ENCODE data around the gene DEFB108B. TPM values are rescaled to one million over a fixed set of nuclear protein-coding genes. Genes with fewer than 3 reads are reported as not detected.
"Not testable (repeated sequence)": the region's sequence is repeated elsewhere in the genome, so short reads cannot be mapped to it uniquely, and the experiment has no call there.

Gene DEFB108B
- total and polyA plus RNA-seq, 5 donors = not detected

- H3K27me3 ChIP-seq (ENCODE audit: control insufficient read depth, insufficient read depth); ATAC-seq; intact Hi-C loops (cut with DNase I); H3K9me3 ChIP-seq (ENCODE audit: control insufficient read depth, low read length); H3K27ac ChIP-seq (ENCODE audit: low read length); H3K4me1 ChIP-seq (ENCODE audit: control insufficient read depth, insufficient read depth, low read length); DNase-seq; H3K4me3 ChIP-seq (ENCODE audit: low read length): not testable (repeated sequence)
- WGBS = 63% methylated on average over 2 of the region's 2 CpGs
These were observed 43.3 kb downstream of the DEFB108B start for GRCh38 chr11:71876262-71876661.

GRCh38 chr11:71878059-71878458, 45.1 kb downstream of the DEFB108B start, which contains the start of gene DEFB131B:
Gene DEFB131B, plus strand, starts transcription at chr11:71878453. Its CDS starts 0 bp downstream, at chr11:71878453.
- H3K9me3 ChIP-seq (ENCODE audit: control insufficient read depth, low read length); H3K4me3 ChIP-seq (ENCODE audit: low read length); ATAC-seq; H3K27me3 ChIP-seq (ENCODE audit: control insufficient read depth, insufficient read depth); H3K4me1 ChIP-seq (ENCODE audit: control insufficient read depth, insufficient read depth, low read length); H3K27ac ChIP-seq (ENCODE audit: low read length); DNase-seq; intact Hi-C loops (cut with DNase I): not testable (repeated sequence)
- 93% methylated on average over 1 of the region's 1 CpG for WGBS

- DNase-seq; intact Hi-C loops (cut with DNase I); H3K27me3 ChIP-seq (ENCODE audit: control insufficient read depth, insufficient read depth); H3K27ac ChIP-seq (ENCODE audit: low read length); H3K9me3 ChIP-seq (ENCODE audit: control insufficient read depth, low read length); H3K4me3 ChIP-seq (ENCODE audit: low read length); ATAC-seq; H3K4me1 ChIP-seq (ENCODE audit: control insufficient read depth, insufficient read depth, low read length): not testable (repeated sequence)
- 98% methylated on average over 12 of the region's 12 CpGs for WGBS
These were observed 52.8 kb downstream of the DEFB108B start for GRCh38 chr11:71885806-71886205.

Other genes starting within 250 kb of the DEFB108B start
- not detected for gene DEFB131B, start 45.3 kb downstream of the DEFB108B start, total RNA-seq
- gene DEFB131B, start 45.3 kb downstream of the DEFB108B start, polyA plus RNA-seq = not detected
- 1 to 10 TPM; 4.6 to 6.0 (median 5.0) TPM for gene XNDC1N, start 95.4 kb downstream of the DEFB108B start, total RNA-seq
- gene XNDC1N, start 95.4 kb downstream of the DEFB108B start, polyA plus RNA-seq = 3.1 TPM
- 10 to 100 TPM; 21.8 to 26.8 (median 23.0) TPM for gene RNF121, start 95.8 kb downstream of the DEFB108B start, total RNA-seq
- gene RNF121, start 95.8 kb downstream of the DEFB108B start, polyA plus RNA-seq = 12.2 TPM
- gene IL18BP, start 165.7 kb downstream of the DEFB108B start, total RNA-seq = 1 to 10 TPM; 2.7 to 5.3 (median 4.1) TPM
- 3.3 TPM for gene IL18BP, start 165.7 kb downstream of the DEFB108B start, polyA plus RNA-seq
- gene NUMA1, start 247.3 kb downstream of the DEFB108B start, total RNA-seq = 100 to 1,000 TPM in 3 of 4 donors, 10 to 100 TPM in 1; 75.8 to 125 (median 102) TPM
- gene NUMA1, start 247.3 kb downstream of the DEFB108B start, polyA plus RNA-seq = 104 TPM
- 1 to 10 TPM; 3.8 to 5.5 (median 4.9) TPM for gene LRRC51, start 247.7 kb downstream of the DEFB108B start, total RNA-seq
- 3.8 TPM for gene LRRC51, start 247.7 kb downstream of the DEFB108B start, polyA plus RNA-seq